8988T (cell line): Measurements from ENCODE around the gene PAWR.
"Not testable (repeated sequence)": the region's sequence is repeated elsewhere in the genome, so short reads cannot be mapped to it uniquely, and the experiment has no call there.

Source experiments
- DNase-seq: peaks from one replicate; pipeline ENCODE4 v3.0.0; 2011

The PAWR gene

GRCh38 chr12:79644274-79645234 lies 46.2 kb downstream of the PAWR start:
- DNase-seq, result no peak

GRCh38 chr12:79643821-79644220 lies 46.9 kb downstream of the PAWR start:
- DNase-seq, result no peak

- no peak for DNase-seq
Measured at GRCh38 chr12:79638490-79638889, 52.3 kb downstream of the PAWR start.

- DNase-seq, result no peak
Measured at GRCh38 chr12:79637093-79637492, 53.7 kb downstream of the PAWR start.

DNA sequence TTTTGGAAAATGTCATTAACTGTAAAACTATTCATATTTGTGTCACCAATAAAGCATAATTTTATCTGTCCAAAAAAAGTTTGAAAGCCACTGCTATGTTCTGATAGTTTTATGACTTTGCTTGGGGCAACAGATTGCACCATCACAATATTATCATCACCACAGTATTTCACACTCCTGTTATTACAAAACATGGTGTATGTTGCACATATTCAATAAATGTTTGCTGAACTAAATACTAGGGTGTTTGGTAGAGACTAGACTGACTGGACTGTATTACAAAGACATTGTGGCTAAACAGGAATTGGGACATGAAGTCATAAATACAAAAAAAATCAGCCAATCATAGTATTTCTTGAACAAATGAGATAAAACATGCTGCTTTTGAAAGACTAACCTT lies 55.1 kb downstream of the PAWR start:
- no peak for DNase-seq

DNA sequence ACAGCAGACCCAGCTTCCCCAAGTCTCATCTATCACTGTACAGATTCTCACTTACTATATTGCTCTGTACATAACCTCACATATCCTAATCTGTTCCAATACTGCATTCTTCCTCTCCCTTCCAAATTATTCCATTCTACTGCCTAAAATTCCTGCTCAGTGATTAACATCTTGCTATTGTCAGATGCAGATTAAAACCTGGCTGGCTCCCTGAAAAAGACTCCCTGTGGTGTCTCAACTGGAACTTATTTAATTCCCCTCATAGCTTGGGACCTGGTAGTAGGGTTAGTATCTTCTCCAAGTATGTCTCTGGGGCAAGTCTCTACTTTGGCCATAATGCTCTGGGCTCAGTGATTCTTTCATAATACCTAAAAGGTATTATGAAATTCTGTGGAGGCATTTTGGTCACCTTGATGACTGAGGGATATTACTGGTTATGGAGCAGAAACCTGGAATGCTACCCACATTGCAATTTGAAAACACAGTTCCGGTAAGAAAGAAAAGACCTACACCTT lies 55.8 kb downstream of the PAWR start:
- DNase-seq, result no peak

GRCh38 chr12:79629561-79629960 lies 61.2 kb downstream of the PAWR start:
- no peak for DNase-seq

- DNase-seq, result not testable (repeated sequence)
Measured at GRCh38 chr12:79626735-79627134, 64.0 kb downstream of the PAWR start.

DNA sequence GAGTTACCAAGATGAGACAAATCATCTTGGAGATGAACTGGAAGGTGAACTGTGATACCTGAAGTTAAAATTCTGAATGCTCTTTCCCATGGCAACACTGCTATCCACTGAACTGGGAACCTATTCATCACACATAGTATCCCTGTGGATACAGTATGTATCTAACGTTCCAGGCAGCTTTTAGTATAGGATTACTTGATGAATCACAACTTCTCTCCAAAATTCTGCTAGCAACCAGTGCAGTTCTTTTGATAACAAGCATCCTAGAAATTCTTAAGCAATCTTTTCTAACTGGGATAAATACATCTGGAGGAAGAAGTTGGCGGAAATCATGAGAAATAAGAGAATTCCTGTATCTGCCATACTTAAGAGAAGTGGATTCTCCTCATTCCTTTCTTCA lies 66.4 kb downstream of the PAWR start:
- no peak for DNase-seq

DNA sequence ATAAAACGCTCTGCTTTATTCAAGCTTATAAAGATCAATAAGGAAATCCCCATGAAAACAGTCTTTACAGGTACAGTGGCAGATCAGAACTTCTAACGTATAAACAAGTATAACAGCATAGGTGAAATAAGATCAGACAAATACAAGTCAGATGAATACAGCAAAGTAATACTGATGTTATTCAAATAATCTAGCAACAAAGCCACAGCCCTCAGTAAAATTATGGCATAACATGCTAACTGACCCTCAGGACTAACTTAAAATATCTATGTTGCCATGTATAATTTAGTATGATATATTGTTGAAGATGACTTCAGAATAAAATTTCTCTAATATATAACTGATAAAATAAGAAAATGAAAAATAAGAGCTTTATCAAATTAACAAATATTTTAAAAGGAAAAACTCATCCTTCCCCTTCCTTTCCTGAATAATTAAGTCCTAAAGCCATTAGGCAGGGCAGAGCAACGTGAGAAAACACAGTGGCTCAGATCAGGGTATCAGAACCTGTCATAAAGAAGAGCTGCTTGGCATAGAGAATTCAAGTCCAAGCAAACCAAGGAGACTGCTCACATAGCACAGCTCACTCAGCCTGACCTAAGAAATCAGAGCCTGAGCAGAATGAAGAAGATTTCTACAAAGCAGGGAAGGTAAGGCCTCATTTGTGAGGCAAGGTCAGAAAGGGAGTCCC lies 70.7 kb downstream of the PAWR start:
- no peak for DNase-seq

DNA sequence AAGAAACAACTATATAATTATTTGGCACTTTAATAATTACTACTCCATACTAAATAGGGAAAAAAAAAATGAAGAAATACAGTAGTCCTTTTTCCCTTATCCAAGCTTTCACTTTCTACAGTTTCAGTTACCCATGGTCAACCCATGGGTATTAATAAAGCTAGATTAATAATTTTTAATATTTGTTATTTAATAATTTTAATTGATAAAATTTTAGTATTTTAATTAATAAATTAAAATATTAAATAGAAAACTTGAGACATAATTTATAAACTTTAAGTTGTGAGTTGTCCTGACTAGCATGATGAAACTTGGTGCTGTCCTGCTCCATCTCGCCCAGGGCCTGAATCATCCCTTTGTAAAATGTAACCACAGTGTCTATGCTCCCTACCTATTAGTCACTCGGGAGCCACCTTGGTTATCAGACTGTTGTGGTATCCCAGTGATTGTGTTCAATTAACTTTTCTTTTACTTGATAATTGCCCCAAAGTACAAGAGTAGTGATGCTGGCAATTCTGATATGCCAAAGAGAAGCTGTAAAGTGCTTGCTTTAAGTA lies 71.8 kb downstream of the PAWR start:
- no peak for DNase-seq

DNA sequence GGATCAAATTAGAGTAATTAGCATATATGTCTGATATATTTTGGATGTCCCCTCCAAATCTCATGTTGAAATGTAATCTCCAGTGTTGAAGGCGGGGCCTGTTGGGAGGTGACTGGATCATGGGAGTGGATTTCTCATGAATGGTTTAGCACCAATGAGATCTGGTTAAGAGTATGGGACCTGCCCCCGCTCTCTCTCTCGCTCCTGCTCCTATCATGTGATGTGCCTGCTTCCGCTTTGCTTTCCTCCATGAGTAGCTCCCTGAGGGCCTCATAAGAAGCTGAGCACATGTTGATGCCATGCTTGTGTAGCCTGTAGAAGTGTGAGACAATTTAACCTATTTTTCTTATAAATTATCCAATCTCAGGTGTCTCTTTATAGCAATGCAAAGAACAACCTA lies 73.1 kb downstream of the PAWR start:
- DNase-seq, result no peak

- DNase-seq, result no peak
Measured at GRCh38 chr12:79615596-79616560, 74.9 kb downstream of the PAWR start.

DNA sequence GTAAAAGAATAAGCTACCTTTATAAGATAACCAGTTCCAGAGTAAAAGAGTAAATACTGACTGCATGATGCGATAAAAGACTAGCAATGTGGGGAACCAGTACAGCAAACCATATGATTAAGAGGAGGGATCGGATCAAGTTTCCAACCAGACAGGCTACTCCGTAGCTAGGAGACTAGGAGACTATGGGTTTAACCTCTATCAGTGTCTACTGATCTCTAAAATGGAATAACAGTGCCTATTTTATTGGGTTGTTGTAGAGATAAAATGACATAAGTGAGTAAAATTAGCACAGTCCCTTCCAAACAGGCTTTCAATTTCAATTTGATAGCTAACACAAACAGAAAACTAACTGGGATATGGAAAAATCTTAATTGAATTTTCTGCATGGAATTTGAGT lies 76.0 kb downstream of the PAWR start:
- no peak for DNase-seq

- no peak for DNase-seq
Measured at GRCh38 chr12:79601908-79602307, 88.9 kb downstream of the PAWR start.

- no peak for DNase-seq
Measured at GRCh38 chr12:79597910-79598309, 92.9 kb downstream of the PAWR start.

- DNase-seq, result no peak
Measured at GRCh38 chr12:79596719-79597350, 93.9 kb downstream of the PAWR start.

DNA sequence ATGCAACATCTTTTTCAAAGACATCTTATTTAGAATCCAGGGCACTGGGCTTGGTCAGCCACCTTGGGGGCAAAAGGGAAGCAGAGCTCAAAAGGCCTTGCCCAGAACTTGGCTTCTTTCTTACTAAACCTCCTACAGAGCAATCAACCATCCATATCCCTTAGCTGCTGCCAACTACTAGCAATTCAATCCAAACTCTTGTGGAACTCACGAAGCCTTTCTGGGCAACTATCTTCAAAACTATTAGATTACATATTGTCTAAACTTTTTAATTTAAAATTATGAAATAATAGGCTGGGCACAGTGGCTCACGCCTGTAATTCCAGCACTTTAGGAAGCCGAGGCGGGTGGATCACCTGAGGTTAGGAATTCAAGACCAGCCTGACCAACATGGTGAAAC lies 95.5 kb downstream of the PAWR start:
- DNase-seq, result no peak

- no peak for DNase-seq
Measured at GRCh38 chr12:79592865-79593264, 97.9 kb downstream of the PAWR start.

- DNase-seq, result no peak
Measured at GRCh38 chr12:79591988-79592387, 98.8 kb downstream of the PAWR start.

DNA sequence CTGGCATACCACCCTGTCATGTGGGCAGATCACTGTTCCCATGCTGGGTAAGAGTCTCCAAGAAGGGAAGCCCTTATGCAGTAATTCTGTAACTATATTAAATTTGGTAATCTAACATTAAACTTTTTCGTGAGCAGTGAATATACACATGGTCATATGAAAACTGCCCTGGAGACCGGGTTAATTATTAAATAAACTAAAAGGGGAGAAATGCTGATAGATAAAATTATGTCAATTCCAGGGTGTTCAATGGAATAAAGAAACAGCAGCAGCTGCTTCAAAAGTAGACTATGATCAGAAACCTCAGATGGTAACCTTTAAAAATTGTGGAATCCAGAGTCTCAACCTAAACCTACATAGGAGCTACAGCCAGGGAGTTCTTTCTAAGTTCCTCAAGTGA lies 100.0 kb downstream of the PAWR start:
- DNase-seq, result no peak

DNA sequence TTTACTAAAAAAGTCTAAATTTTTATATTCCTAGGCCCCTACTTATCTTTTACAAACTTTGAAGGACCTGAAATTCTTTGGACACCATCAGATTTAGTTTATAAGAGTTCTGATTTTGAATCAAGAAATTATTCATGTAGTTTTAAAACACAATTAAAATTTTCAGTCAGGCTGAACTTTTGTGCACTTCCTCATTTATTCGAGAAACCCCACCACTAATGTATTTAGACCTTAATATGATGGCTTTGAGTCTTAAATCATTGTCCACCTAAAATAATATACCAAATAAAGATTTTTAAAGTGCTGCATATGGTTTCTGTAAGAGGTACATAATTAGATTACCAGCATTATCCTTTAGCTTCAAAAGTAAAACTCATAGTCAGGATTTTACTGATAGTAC lies 103.4 kb downstream of the PAWR start:
- no peak for DNase-seq
